Suppressor macrophage (primary cell): ENCODE measurements around the gene ANKRD6.
"Not testable (repeated sequence)": the region's sequence is repeated elsewhere in the genome, so short reads cannot be mapped to it uniquely, and the experiment has no call there.

ENCODE experiments used
- DNase-seq, 4 experiments: peaks; one replicate each; pipeline ENCODE4 v3.0.0-alpha.2; 2020 to 2022
- total RNA-seq, 17 experiments: gene quantifications; one replicate each; lab custom pipeline; 2026; ENCODE audit warnings: mixed read lengths in 6 of 17, inconsistent platforms in 3 of 17; lab: John Stamatoyannopoulos, UW

Gene ANKRD6
- total RNA-seq = 5.4 to 21.2 (median 13.8) reads per million in 17 experiments

- DNase-seq = peak; percentile 76 to 93 (median 92)
Measured at GRCh38 chr6:89432875-89433251, at the start of gene ANKRD6. Gene ANKRD6, plus strand, starts transcription at chr6:89433152. Its CDS starts 133,825 bp downstream, at chr6:89566977.

GRCh38 chr6:89385156-89385667, 47.7 kb upstream of the ANKRD6 start:
- DNase-seq = peak in 2 of 4 experiments; percentile 39 to 48

- no peak for DNase-seq
Measured at GRCh38 chr6:89385846-89386245, 47.1 kb upstream of the ANKRD6 start.

- DNase-seq = no peak
Measured at GRCh38 chr6:89386917-89387491, 45.9 kb upstream of the ANKRD6 start.

GRCh38 chr6:89387516-89388201, 45.3 kb upstream of the ANKRD6 start:
- no peak for DNase-seq

GRCh38 chr6:89388846-89389245, 44.1 kb upstream of the ANKRD6 start:
- DNase-seq = no peak

GRCh38 chr6:89392823-89393222, 40.1 kb upstream of the ANKRD6 start:
- no peak for DNase-seq

- DNase-seq = no peak
Measured at GRCh38 chr6:89393659-89394058, 39.3 kb upstream of the ANKRD6 start.

- DNase-seq = not testable (repeated sequence)
Measured at GRCh38 chr6:89397884-89398283, 35.1 kb upstream of the ANKRD6 start.

GRCh38 chr6:89398762-89399525, 34.0 kb upstream of the ANKRD6 start:
- no peak for DNase-seq

- no peak for DNase-seq
Measured at GRCh38 chr6:89400050-89400449, 32.9 kb upstream of the ANKRD6 start.

GRCh38 chr6:89400912-89401399, 32.0 kb upstream of the ANKRD6 start:
- DNase-seq = peak in 2 of 4 experiments; percentile 9 to 47

- no peak for DNase-seq
Measured at GRCh38 chr6:89402776-89403175, 30.2 kb upstream of the ANKRD6 start.

- DNase-seq = no peak
Measured at GRCh38 chr6:89404512-89404911, 28.4 kb upstream of the ANKRD6 start.

GRCh38 chr6:89406141-89406540, 26.8 kb upstream of the ANKRD6 start:
- peak; percentile 18 to 65 (median 48) for DNase-seq

- peak in 2 of 4 experiments; percentile 19 to 21 for DNase-seq
Measured at GRCh38 chr6:89409461-89410035, 23.4 kb upstream of the ANKRD6 start.

- peak in 1 of 4 experiments; percentile 10 for DNase-seq
Measured at GRCh38 chr6:89410231-89410761, 22.7 kb upstream of the ANKRD6 start.

- peak in 2 of 4 experiments; percentile 36 to 49 for DNase-seq
Measured at GRCh38 chr6:89410788-89411144, 22.2 kb upstream of the ANKRD6 start.

GRCh38 chr6:89411145-89412070, 21.5 kb upstream of the ANKRD6 start:
- peak; percentile 45 to 71 (median 62) for DNase-seq

- DNase-seq = peak; percentile 85 to 94 (median 92)
Measured at GRCh38 chr6:89412071-89413005, 20.6 kb upstream of the ANKRD6 start, which contains the start of gene RRAGD. Gene RRAGD, minus strand, starts transcription at chr6:89412273. Its CDS starts 280 bp downstream, at chr6:89411993.
